NOMO-1 treated with DMSO at 0.1 percent for 48 hours (cell line): ENCODE results near the gene PEX11B.

ENCODE experiments used
- DNase-seq: peaks from one replicate; lab custom pipeline; 2025; ENCODE audit not compliant: unreplicated experiment; lab: John Stamatoyannopoulos, UW

Gene PEX11B

GRCh38 chr1:145912128-145912641 is 6.3 kb downstream of the PEX11B start:
- no peak for DNase-seq

GRCh38 chr1:145908653-145909052 is 9.9 kb downstream of the PEX11B start:
- DNase-seq: no peak

GRCh38 chr1:145906954-145907753 is 11.4 kb downstream of the PEX11B start:
- DNase-seq: no peak

GRCh38 chr1:145901312-145902021 is 17.1 kb downstream of the PEX11B start:
- DNase-seq: no peak

- no peak for DNase-seq
These were observed 19.8 kb downstream of the PEX11B start for GRCh38 chr1:145898756-145899155.

GRCh38 chr1:145897969-145898368 is 20.5 kb downstream of the PEX11B start:
- DNase-seq: no peak

- no peak for DNase-seq
These were observed 23.0 kb downstream of the PEX11B start for GRCh38 chr1:145895471-145895870.

GRCh38 chr1:145893306-145894055 is 25.0 kb downstream of the PEX11B start:
- DNase-seq: no peak

- no peak for DNase-seq
These were observed 25.9 kb downstream of the PEX11B start for GRCh38 chr1:145892486-145893087.

GRCh38 chr1:145891587-145892485 is 26.7 kb downstream of the PEX11B start:
- peak; percentile 30 for DNase-seq

- DNase-seq: no peak
These were observed 27.4 kb downstream of the PEX11B start for GRCh38 chr1:145891143-145891542.

GRCh38 chr1:145889722-145890121 is 28.8 kb downstream of the PEX11B start:
- DNase-seq: no peak

GRCh38 chr1:145887631-145888030 is 30.9 kb downstream of the PEX11B start:
- DNase-seq: no peak

GRCh38 chr1:145886816-145887215 is 31.7 kb downstream of the PEX11B start:
- DNase-seq: no peak

GRCh38 chr1:145886390-145886789 is 32.1 kb downstream of the PEX11B start:
- DNase-seq: no peak

GRCh38 chr1:145885738-145886287 is 32.7 kb downstream of the PEX11B start, which contains the start of gene ANKRD35:
Gene ANKRD35 (minus strand): TSS chr1:145885866. CDS start chr1:145885758, 108 bp downstream.
- DNase-seq: peak; percentile 63

- DNase-seq: no peak
These were observed 33.8 kb downstream of the PEX11B start for GRCh38 chr1:145884675-145885074.

- DNase-seq: no peak
These were observed 38.7 kb downstream of the PEX11B start for GRCh38 chr1:145879775-145880174.

- no peak for DNase-seq
These were observed 39.8 kb downstream of the PEX11B start for GRCh38 chr1:145878724-145879123.
